ENCODE data around the gene RIC8A.

Gene RIC8A

DNA sequence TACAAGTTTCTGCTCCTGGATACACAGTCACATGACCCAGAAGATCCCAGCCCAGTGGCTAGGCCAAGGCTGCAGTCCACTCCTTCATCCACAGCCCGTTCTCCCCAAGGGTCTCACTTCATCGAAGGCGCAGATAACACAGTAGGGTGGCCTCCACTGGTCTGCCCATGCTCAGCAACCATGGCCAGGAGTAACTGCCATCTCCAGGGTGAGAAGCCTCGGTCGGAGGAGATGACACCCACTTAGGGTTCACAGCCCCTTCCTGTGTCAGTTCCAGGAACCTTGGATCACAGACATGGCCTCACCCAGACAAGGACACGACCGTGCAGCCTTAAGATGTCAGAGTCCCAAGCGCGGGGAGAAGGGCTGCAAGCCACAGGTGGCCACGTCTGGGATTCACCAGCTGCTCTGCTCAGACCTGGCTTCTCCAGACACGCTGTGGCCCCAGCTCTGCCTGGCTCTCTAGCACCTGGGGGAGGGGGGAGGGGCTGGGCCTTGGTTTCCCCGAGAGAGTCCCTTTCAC, 2.9 kb upstream of the RIC8A start:
- no peak for DNase-seq

DNA sequence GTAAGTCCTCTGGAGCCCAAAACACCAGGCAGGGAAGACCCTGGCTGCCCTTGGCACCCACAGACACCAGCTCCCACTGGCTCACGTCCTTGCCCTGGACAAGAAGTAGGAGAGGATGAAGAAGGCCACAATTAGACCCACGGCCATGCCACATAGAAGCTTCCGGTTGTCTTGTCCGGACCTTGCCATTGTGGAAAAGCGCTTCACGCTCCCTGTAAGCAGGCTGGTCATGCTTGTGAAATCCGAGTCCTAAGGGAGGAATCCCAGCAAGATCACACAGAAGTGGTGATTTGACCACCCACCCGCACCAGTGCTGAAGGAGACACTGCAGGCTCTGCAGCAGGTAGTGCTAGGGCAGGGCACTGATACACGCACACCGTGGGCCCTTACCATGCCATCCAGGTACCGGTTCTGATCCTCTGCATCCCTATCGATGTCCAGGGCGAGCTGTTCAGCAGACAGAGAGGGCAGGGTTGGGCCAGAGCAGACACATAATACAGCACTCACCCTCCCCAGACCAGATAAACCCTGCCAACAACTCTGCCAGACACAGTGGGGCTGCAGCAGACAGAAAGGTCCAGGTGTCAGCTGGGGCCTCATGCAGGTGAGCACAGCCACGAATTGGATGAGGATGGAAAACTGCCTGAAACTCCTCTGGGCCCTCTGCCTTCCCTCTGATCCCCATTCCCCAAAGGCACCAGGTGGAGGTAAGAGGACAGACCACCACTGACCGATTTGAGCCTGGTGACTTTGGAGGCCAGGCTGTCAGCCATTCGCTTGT, 2.1 kb upstream of the RIC8A start:
- no peak for DNase-seq

DNA sequence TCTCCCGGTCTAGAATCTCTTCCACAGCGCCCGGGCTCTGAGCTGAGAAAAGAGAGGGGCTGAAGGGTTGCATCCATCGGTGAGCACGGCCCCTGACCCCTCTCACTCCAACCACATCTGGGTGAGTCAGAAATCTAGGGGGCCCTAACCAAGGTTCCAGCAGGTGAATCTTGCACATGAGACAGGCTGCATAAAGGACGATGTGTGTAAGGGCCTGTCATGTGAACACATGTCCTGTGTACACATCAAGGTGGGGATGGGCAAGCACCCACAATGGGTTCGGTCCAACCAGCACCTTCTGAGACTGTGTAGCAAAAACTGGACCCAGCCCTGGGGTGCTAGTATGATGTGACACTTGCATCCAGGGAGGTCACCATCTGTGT, 1.5 kb upstream of the RIC8A start:
- DNase-seq, result no peak

DNA sequence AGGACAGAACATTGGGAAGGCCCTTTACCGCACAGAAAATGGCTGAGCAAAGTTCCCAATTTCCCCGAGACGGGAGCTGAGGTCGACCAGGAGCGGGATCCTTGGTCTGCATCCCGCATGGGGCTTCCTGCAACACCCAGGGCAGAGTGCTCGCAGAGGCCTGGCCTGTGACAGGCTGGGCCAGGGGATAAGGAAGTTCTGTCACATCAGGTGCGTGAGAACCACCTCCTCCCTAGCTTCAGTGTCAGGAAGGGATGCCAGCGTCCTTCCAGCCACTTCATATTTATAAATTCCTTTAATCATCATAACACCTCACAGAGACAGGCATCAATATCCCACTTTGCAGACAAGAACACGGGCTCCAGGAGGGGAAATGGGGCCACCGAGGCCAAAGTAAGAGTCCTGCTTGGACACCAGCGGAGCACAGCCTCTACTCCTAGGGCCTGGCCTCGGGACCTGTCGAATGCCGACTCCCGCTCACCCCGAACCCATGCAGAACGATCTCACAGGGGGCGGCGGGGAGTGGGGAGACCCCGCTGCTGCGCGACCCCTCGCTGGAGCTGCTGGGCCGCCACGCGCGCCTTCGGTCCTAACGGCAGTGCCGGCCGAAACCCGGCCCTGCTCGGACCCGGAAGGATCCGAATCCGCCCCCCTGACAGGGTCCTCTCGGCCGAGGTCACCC, 841 bp upstream of the RIC8A start:
- DNase-seq, result no peak

DNA sequence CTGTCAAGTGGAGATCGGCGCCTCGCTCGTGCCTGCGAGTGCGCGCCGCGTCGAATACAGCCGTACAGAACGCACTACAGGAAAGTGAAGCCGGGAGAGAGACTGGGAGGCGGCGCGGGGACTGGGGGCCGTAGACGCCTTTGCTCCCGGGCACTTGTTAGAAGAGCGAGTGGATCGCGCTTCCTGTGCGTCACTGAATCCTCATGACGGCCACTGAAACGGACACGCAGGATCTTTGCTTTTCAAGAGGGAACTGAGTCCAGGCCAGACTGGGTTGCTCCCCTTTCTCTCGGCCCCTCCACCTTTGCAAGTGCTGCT, 314 bp downstream of the RIC8A start:
- no peak for DNase-seq

DNA sequence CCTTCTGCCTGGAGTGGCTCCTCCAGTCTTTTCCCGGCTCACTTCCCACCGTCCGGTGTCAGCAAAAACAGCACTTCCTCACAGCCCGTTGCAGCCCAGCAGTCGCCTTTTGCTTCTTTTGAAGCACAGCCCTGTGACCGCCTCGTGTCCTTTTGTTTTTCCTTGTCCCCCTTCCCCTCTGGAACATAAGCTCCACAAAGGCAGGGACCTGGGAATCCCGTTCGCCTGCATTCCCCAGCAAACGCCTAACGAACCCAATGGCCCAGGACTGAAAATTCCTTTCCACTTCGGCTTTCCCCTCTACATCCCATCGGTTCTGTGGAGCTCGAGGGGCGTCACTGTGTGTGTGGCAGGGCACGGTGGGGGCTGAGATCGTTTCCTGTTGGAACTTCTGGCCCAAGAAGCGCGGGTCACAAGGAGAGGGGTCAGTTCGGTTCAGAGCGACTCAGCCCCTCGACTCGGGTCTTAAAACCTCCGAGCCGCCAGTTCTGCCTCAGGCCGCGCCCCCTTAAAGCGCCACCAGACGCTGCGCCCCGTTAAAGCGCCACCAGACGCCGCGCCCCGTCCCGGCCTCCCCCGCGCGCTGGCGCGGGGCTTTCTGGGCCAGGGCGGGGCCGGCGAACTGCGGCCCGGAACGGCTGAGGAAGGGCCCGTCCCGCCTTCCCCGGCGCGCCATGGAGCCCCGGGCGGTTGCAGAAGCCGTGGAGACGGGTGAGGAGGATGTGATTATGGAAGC, 841 bp downstream of the RIC8A start:
- peak; percentile 69 to 73 for DNase-seq

DNA sequence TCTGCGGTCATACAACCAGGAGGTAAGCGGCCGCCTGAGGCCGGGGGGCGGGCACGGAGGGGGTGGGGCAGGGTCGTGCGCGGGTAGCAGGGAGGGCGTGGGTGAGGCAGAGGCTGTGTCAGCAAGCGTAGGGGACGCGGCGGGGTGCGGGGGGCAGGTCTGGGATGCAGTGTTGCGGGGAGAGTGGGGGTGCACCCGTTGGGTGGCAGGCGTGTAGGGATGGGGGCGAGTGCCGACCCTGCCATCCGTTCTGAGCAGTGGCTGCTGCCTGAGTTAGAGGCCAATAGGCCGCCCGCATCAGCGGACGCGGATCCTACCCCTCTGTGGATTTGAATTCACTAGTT, 1.4 kb downstream of the RIC8A start:
- DNase-seq, result no peak

DNA sequence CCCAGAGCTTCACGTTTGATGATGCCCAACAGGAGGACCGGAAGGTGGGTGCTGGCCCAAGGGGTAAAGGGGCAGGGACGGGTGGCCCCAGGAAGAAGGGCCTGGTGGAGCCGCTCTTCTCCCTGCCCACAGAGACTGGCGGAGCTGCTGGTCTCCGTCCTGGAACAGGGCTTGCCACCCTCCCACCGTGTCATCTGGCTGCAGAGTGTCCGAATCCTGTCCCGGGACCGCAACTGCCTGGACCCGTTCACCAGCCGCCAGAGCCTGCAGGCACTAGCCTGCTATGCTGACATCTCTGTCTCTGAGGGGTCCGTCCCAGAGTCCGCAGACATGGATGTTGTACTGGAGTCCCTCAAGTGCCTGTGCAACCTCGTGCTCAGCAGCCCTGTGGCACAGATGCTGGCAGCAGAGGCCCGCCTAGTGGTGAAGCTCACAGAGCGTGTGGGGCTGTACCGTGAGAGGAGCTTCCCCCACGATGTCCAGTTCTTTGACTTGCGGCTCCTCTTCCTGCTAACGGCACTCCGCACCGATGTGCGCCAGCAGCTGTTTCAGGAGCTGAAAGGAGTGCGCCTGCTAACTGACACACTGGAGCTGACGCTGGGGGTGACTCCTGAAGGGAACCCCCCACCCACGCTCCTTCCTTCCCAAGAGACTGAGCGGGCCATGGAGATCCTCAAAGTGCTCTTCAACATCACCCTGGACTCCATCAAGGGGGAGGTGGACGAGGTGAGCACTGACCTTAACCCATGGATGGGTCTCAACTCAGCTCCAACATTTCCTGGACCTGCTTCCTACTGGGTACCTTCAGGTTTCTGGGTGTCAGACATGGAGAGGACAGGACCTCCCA, 2.0 kb downstream of the RIC8A start:
- no peak for DNase-seq

DNA sequence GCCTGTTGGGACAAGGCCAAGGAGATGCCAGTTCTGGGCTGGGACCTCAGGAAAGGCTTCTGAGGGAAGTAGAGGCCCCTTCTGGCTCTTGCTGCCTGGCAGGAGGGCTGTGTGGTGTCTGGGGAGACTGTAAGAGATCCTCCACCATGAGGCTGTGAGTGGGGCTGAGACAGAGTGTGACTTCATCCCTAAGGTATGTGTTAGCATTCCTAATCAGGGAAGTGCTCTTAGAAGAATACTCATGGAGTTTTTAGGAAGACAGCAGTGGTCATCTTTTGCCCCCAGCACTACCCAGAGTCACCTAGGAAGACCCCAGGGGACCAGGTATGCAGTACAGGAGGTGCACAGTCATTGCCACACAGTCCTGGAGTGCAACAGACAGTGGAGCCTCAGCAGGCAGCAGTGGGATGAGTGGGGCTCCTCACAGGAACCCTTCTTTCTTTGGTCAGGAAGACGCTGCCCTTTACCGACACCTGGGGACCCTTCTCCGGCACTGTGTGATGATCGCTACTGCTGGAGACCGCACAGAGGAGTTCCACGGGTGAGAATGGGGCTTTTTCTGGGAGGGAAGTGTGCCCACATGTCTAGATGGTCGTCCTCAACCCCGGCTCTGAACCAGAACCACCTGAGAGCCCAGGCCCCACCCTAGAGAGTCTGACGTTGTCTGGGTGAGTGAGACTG, 2.8 kb downstream of the RIC8A start:
- DNase-seq, result no peak

DNA sequence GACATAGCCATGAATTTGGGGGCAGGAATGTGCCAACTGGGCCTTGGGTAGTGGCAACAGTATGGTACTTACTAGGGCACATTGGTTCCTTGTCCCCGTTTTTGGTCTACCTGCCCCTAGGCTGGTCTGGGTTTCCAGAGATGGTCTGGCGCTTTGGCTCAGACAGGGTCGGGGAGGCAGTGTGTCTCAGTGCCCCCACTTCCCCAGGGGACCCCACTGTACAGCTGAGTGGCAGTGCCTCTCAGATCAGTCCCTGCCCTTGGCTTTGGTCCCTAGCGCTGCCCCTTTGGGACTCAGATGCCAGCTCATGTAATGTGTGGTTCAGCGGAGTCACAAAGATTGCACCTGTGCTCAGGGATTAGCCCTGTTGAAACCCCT, 3.3 kb downstream of the RIC8A start:
- no peak for DNase-seq

DNA sequence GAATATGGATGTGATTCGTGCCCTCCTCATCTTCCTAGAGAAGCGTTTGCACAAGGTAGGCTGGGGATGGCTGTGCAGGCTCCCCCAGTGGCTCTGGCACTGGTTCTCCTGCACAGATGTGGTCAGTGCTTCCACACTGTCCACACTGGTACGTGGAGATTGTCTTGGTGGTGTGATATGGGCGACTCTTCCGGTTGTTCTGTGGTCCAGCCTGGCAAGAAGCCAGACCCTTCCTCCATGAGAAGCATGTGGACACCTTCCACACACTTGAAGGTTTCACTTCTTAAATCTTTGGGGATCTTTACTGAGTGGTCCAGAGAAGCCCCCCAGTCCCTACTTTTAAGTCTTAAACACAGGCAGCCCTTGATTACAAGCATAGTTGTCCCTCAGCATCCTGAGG, 3.8 kb downstream of the RIC8A start:
- no peak for DNase-seq

DNA sequence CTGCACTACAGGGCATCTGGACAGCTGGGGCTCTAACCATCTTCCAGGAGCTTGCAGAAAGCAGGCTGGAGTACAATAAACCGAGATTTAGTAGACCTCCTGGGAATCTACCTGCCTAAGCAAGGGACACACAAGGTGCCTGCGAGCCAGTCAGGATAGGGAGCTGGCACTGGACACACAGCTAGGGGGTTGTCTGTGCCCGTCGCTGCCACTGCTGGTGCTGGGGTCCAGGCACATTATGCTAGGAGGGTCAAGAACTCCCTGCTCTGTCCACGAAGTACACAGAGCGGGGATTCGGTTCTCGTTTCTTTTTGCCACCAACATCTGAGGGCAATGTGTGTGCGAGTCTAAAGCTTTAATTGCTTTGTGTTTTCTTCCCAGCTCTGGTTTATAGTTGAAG, 4.2 kb downstream of the RIC8A start:
- no peak for DNase-seq

DNA sequence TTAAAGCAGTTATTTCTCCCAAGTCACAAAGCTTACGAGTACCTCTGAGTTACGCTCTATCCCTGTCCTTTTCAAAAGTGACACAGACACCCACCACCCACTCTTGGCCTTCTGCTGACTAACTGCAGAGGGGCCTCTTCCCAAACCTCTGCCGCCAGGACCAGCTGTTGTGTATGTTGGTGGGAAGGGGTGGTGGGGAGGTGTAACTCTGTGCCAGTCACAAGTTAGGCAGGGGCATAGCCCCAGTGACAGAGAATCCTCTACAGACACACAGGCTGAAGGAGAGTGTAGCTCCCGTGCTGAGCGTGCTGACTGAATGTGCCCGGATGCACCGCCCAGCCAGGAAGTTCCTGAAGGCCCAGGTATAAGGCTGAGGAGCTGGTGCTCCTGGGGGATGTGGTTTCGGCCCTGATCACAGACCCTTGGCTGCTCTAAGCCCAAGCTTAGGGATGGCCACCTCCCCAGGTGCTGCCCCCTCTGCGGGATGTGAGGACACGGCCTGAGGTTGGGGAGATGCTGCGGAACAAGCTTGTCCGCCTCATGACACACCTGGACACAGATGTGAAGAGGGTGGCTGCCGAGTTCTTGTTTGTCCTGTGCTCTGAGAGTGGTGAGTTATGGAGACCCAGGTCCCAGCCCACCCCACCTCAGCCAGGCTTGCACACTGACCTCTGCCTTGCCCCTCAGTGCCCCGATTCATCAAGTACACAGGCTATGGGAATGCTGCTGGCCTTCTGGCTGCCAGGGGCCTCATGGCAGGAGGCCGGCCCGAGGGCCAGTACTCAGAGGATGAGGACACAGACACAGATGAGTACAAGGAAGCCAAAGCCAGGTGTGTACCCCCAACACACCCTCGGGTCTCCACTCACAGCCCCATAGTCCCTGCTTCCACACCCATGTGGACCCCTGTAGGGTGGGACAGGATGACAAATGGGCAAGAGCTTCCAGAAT, 4.9 kb downstream of the RIC8A start:
- DNase-seq, result no peak

DNA sequence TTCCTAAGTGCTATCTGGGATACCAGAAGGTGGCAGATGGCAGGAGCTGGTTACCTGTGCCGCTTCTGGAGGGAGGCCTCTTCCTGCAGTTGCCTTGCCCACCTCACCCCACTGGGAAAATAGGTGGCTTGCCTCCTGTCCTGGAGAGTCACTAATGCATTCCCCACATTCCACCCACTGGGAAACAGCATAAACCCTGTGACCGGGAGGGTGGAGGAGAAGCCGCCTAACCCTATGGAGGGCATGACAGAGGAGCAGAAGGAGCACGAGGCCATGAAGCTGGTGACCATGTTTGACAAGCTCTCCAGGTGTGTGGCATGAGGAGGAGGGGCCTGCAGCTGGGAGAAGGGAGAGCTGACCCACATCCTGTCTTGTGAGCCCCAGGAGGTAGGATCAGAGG, 5.6 kb downstream of the RIC8A start:
- no peak for DNase-seq

DNA sequence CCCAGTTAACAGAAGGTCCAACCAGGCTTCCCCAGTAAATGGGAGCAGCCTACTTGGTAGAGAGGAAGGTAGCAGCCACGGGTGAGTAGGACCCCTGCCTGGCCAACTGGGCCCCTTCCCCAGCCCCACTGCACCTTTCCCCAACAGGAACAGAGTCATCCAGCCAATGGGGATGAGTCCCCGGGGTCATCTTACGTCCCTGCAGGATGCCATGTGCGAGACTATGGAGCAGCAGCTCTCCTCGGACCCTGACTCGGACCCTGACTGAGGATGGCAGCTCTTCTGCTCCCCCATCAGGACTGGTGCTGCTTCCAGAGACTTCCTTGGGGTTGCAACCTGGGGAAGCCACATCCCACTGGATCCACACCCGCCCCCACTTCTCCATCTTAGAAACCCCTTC, 6.6 kb downstream of the RIC8A start:
- no peak for DNase-seq

DNA sequence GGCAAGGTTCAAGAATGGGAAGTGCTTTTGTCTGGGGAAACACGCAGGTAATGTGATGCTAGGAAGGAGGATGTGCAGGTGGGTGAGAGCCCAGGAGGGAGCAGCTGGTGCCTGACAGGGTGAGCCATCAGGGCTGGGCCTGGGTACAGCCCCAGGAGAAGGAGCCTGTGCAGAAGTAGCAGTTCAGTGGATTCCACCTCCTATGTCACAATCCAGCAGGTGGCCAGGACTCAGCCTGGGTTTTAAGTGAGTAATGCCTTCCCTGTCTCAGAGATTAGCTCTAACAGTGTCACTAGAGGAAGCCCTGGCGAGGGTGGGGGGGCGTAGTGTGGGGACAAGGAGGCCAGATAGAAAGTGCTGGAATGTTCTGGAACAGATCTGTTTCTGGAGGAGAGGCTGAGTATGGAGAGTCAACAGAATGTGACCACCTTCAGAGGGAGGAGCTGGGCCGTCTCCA, 8.1 kb downstream of the RIC8A start:
- no peak for DNase-seq

DNA sequence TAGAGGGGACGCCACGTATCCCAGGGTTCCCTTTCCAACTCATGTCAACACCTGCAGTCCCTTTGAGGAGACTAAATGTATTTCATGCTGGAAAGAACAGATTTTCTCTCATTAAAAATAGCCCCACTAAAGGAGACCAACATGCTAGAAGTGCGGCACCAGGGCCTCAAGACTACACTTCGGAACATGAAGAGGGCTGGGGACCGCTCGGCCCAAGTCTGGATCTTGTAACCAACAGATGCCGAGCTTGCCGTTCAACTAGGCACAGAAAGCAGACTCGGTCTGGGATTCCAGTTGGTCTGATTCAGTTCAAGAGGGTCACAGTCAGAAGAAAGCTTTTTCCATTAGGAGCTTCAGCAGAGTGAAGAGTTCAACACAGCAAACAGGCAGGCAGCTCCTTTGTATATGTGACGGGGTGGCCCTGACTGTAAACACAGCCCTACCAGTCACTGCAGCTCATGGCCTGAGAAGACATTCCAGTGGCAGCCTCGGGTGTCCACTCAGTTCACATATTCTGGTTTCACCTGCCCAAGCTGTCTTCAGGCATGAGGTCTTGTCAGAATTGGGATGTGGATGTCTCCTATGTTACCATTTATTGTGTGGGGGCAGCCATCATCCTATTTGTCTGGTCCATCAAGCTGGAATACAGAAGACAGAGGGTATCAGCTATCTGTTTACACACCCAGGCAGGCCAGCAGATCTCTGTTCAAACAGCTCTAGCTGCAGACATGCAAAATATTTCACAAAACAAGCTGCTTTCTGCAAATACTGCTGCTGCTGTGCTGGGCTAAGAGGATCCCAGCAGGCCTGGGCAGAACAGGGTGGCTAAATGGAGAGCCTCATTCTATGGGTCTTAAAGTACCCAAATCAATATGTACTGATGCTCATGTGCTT, 8.8 kb downstream of the RIC8A start:
- no peak for DNase-seq

DNA sequence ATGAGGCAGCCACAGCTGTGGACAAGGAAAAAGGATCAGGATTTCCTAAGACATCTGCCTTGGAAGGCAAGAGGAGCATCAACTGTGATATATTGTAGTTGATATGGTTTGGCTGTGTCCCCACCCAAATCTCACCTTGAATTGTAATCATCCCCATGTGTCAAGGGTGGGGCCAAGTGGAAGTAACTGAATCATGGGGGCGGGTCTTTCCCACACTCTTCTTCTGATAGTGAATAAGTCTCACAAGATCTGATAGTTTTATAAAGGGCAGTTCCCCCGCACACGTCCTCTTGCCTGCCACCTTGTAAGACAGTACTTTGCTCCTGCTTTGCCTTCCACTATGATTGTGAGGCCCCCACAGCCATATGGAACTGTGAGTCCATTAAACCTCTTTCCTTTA, 10.2 kb downstream of the RIC8A start:
- DNase-seq, result no peak

DNA sequence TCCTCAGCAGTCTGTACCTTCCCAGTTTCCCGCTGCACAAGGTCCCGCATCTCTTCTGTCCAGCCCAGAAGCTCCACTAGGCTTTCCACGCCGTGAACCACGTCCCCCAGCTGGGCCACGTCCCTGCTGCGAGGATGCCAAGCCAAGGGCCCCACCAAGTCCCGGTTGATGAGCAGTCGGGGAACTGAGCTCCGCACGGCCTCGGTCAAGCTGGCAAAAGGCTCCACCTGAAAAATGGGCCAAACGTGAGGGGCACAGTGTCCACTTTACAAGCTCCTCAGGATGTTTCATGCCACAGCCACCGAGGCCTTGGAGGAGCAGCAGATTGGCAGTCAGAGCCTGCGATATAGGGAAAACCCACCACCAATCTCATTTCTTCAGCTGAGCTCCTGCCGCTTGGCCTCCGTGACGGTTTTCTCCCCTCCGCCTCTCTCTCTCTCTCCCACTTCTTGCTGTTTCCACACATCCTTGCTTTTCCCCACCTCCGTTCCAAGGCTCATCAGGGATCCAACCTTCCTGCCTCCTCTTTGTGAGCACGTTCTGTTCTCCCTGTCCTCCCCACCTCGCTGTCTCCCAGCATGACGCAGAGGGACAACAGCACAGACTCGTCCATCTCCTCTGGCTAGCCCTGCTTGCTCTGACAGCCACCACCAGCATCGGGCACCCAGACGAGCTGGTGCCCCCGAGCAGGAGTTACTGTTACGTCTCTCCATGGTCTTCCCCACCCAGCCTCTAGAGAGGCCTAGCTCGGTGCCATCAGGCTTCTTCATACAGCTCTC, 11.5 kb downstream of the RIC8A start:
- DNase-seq, result no peak

Measured in activated CD4-positive, alpha-beta T cell treated with anti-CD3 and anti-CD28 coated beads, Interleukin-2, amount 50 U/mL, for 4 hours (primary cell).